IPS DF 4.7 (cell line): ENCODE data around the gene RAC3.

ENCODE experiments used
- DNase-seq: peaks from one replicate; pipeline ENCODE4 v3.0.0-alpha.2; 2013; ENCODE audit warnings: low spot score; ENCODE audit errors: extremely low read depth

The RAC3 gene

GRCh38 chr17:82039695-82040299, 8.3 kb downstream of the RAC3 start:
- DNase-seq: no peak

- DNase-seq: no peak
Observed at GRCh38 chr17:82041144-82041814, 9.8 kb downstream of the RAC3 start.

GRCh38 chr17:82042649-82043048, 11.2 kb downstream of the RAC3 start:
- no peak for DNase-seq

GRCh38 chr17:82043507-82043906, 12.0 kb downstream of the RAC3 start:
- DNase-seq: no peak

GRCh38 chr17:82045936-82046484, 14.5 kb downstream of the RAC3 start:
- DNase-seq: no peak

- no peak for DNase-seq
Observed at GRCh38 chr17:82046903-82047302, 15.4 kb downstream of the RAC3 start.

GRCh38 chr17:82047379-82047778, 15.9 kb downstream of the RAC3 start:
- no peak for DNase-seq

GRCh38 chr17:82047914-82048570, 16.6 kb downstream of the RAC3 start:
- DNase-seq: no peak

- no peak for DNase-seq
Observed at GRCh38 chr17:82048571-82048971, 17.1 kb downstream of the RAC3 start.

- DNase-seq: no peak
Observed at GRCh38 chr17:82049106-82049505, 17.6 kb downstream of the RAC3 start.

GRCh38 chr17:82049521-82049971, 18.1 kb downstream of the RAC3 start:
- no peak for DNase-seq

GRCh38 chr17:82050152-82050760, 18.8 kb downstream of the RAC3 start:
- DNase-seq: no peak

GRCh38 chr17:82050761-82051641, 19.5 kb downstream of the RAC3 start:
- DNase-seq: no peak

- DNase-seq: no peak
Observed at GRCh38 chr17:82051776-82052637, 20.5 kb downstream of the RAC3 start, which contains the start of the genes GPS1 and RFNG. Gene GPS1 (plus strand): TSS chr17:82051898. CDS start chr17:82051932, 34 bp downstream. Gene RFNG (minus strand): TSS chr17:82051811. CDS start chr17:82051766, 45 bp downstream.

GRCh38 chr17:82052638-82053059, 21.2 kb downstream of the RAC3 start:
- no peak for DNase-seq

GRCh38 chr17:82053130-82053529, 21.7 kb downstream of the RAC3 start:
- DNase-seq: no peak

GRCh38 chr17:82053556-82054263, 22.2 kb downstream of the RAC3 start:
- no peak for DNase-seq

- no peak for DNase-seq
Observed at GRCh38 chr17:82054351-82055022, 23.0 kb downstream of the RAC3 start.
